GM03348 (cell line): ENCODE data around the gene PKD2.
"Not testable (repeated sequence)": the region's sequence is repeated elsewhere in the genome, so short reads cannot be mapped to it uniquely, and the experiment has no call there.

Experiments
- DNase-seq: peaks from one replicate; pipeline ENCODE4 v3.0.0; 2012; ENCODE audit warnings: low spot score

The PKD2 gene

GRCh38 chr4:87986508-87986907 is 20.9 kb upstream of the PKD2 start:
- no peak for DNase-seq

- DNase-seq, result no peak
Observed at GRCh38 chr4:87989765-87990164, 17.7 kb upstream of the PKD2 start.

DNA sequence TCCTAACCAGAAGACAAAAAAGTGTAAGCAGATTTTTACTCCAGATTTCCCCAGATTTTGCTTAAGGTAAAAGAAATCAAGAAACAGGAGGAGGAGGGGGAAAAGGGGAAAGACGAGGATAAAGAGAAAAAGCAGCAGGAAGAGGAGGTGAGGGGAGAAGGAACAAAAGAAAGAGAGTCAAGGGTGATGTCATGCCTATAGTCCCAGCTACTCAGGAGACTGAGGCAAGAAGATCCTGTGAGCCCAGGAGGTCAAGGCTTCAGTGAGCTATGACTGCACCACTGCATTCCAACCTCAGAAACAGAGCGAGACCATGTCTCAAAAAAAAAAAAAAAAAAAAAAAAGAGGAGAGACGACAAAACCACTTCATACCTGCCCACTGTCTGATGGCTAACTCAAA is 12.0 kb upstream of the PKD2 start:
- no peak for DNase-seq

GRCh38 chr4:87999191-87999691 is 8.2 kb upstream of the PKD2 start:
- DNase-seq, result not testable (repeated sequence)

- no peak for DNase-seq
Observed at GRCh38 chr4:88001871-88002270, 5.6 kb upstream of the PKD2 start.

GRCh38 chr4:88002786-88003185 is 4.6 kb upstream of the PKD2 start:
- DNase-seq, result peak; percentile 54

DNA sequence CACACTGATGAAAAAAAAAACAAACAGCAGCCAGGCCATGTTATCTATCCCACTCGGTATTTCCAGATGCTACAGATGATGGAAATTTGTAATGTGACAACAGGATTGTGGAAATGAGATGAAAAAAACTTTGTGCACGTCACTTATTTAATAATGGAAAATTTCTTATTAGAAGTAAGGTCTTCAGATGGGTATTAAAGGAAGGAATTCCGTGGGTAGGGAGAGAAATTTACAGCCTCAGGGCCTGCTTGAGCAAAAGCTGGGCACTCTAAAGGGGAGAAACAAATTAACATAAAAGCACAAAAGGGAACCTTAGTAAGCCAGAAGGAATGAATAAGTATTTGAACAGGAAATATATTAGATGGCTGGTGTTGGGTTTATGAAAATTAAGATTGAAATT is 4.2 kb upstream of the PKD2 start:
- peak; percentile 29 for DNase-seq

- peak; percentile 58 for DNase-seq
Observed at GRCh38 chr4:88005076-88005475, 2.4 kb upstream of the PKD2 start.

DNA sequence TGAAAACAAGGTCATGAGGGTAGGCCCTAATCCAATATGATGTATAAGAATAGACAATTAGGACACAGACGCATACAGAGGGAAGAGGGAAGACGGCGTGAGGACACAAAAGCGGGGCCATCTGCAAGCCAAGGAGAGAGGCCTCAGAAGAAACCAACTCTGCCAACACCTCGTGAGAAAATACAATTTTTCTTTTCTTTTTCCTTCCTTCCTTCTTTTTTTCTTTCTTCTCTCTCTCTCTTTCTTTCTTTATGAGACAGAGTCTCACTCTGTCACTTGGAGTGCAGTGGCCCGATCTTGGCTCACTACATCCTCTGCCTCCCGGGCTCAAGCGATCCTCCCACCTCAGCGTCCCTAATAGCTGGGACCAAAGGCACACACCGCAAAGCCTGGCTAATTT is 1.5 kb upstream of the PKD2 start:
- DNase-seq, result no peak

- DNase-seq, result no peak
Observed at GRCh38 chr4:88006956-88007303, 505 bp upstream of the PKD2 start.

DNA sequence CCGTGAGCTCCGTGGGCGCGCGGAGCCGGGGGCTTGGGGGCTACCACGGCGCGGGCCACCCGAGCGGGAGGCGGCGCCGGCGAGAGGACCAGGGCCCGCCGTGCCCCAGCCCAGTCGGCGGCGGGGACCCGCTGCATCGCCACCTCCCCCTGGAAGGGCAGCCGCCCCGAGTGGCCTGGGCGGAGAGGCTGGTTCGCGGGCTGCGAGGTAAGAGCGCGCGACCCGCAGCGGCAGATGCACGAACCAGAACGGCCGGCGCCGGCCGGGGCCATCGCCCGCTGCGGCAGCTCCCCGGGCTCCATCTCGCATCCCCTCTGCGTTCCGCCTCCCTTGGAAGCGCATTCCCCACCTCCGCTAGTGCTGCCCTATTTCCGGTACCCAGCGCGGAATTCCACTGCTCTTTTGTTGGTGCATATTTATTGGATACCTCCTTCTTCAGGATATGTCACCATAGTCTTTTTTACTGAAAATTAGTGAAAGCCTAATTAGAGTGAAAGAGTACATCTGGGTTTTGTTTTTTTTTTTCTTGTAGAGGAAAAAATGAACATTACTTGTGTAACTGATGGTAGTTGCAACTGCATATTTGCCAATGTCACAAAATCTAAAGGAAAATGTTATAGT is 797 bp downstream of the PKD2 start:
- DNase-seq, result peak; percentile 62

- DNase-seq, result peak; percentile 36
Observed at GRCh38 chr4:88008743-88009171, 1.3 kb downstream of the PKD2 start.

- no peak for DNase-seq
Observed at GRCh38 chr4:88009871-88010270, 2.4 kb downstream of the PKD2 start.

GRCh38 chr4:88010966-88011365 is 3.5 kb downstream of the PKD2 start:
- DNase-seq, result peak; percentile 36

- DNase-seq, result no peak
Observed at GRCh38 chr4:88012647-88013046, 5.2 kb downstream of the PKD2 start.

GRCh38 chr4:88014386-88014905 is 7.0 kb downstream of the PKD2 start:
- no peak for DNase-seq

- DNase-seq, result no peak
Observed at GRCh38 chr4:88015659-88016295, 8.3 kb downstream of the PKD2 start.

GRCh38 chr4:88017516-88018297 is 10.3 kb downstream of the PKD2 start:
- peak; percentile 86 for DNase-seq

- no peak for DNase-seq
Observed at GRCh38 chr4:88018466-88018865, 11.0 kb downstream of the PKD2 start.

DNA sequence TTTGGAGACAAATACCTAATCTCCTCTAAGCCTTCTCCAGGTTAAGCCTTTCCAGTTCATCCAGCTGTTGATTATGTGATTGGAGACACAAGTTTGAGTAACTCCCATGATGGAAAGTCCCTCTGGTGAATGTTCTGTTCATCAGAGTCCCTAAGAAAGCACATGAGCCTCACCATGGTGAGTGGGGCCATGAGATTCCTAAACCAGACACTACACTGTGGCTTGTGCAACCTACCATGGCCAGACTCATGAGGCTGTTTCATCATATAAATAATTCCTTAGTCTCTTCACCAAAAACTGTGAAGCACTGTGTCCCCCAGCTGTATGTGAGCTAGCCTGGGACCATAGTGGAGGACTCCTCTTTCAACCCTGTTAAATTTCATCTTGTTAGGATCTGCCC is 14.4 kb downstream of the PKD2 start:
- DNase-seq, result peak; percentile 16

GRCh38 chr4:88022289-88022688 is 14.9 kb downstream of the PKD2 start:
- DNase-seq, result no peak

DNA sequence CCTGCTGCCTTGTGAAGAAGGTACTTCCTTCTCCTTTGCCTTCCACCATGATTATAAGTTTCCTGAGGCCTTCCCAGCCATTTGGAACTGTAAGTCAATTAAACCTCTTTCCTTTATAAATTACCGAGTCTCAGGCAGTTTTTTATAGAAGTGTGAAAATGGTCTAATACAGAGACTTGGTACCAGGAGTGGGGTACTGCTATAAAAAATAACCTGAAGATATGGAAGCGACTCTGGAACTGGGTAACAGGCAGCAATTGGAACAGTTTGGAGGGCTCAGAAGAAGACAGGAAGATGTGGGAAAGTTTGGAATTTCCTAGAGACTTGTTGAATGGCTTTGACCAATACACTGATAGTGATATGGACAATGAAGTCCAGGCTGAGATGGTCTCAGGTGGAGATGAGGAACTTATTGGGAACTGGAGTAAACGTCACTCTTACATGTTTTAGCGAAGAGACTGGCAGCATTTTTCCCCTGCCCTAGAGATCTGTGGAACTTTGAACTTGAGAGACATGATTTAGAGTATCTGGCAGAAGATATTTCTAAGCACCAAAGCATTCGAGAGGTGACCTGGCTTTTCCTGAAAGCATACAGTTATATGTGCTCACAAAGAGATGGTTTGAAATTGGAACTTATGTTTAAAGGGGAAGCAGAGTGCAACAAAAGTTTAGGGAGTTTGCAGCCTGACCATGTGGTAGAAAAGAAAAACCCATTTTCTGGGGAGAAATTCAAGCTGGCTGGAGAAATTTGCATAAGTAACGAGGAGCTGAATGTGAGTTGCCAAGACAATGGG is 18.6 kb downstream of the PKD2 start:
- not testable (repeated sequence) for DNase-seq
